ENCODE measurements around the gene SLC16A10.
A peak's percentile ranks its signal among the peaks of the same experiment; 100 is the strongest.
"Not testable (repeated sequence)": the region's sequence is repeated elsewhere in the genome, so short reads cannot be mapped to it uniquely, and the experiment has no call there.

SLC16A10 gene

GRCh38 chr6:111087106-111087835 is at the start of gene SLC16A10:
Gene SLC16A10, plus strand, starts transcription at chr6:111087503. Its CDS starts 250 bp downstream, at chr6:111087753.
- FAIRE-seq (no peak), DNase-seq (ENCODE audit: low spot score) (no peak)

GRCh38 chr6:111038534-111039252 is 48.6 kb upstream of the SLC16A10 start:
- DNase-seq (ENCODE audit: low spot score) (no peak), FAIRE-seq (no peak)

GRCh38 chr6:111041917-111042316 is 45.4 kb upstream of the SLC16A10 start:
- FAIRE-seq, result no peak
- DNase-seq (ENCODE audit: low spot score), result no peak

GRCh38 chr6:111047244-111047643 is 40.1 kb upstream of the SLC16A10 start:
- DNase-seq (ENCODE audit: low spot score), result no peak
- FAIRE-seq, result no peak

- DNase-seq (ENCODE audit: low spot score) (no peak), FAIRE-seq (no peak)
These were observed 36.9 kb upstream of the SLC16A10 start for GRCh38 chr6:111050261-111051023.

- no peak for FAIRE-seq
- no peak for DNase-seq (ENCODE audit: low spot score)
These were observed 35.1 kb upstream of the SLC16A10 start for GRCh38 chr6:111052171-111052570.

- peak; percentile 39 for DNase-seq (ENCODE audit: low spot score)
- no peak for FAIRE-seq
These were observed 30.1 kb upstream of the SLC16A10 start for GRCh38 chr6:111057074-111057752.

GRCh38 chr6:111061508-111061907 is 25.8 kb upstream of the SLC16A10 start:
- peak; percentile 22 for DNase-seq (ENCODE audit: low spot score)
- FAIRE-seq, result no peak

- not testable (repeated sequence) for FAIRE-seq; DNase-seq (ENCODE audit: low spot score)
These were observed 25.3 kb upstream of the SLC16A10 start for GRCh38 chr6:111061985-111062384.

- FAIRE-seq; DNase-seq (ENCODE audit: low spot score): not testable (repeated sequence)
These were observed 24.4 kb upstream of the SLC16A10 start for GRCh38 chr6:111062860-111063259.

GRCh38 chr6:111068109-111068865 is 19.0 kb upstream of the SLC16A10 start:
- FAIRE-seq, result no peak
- no peak for DNase-seq (ENCODE audit: low spot score)

- no peak for FAIRE-seq
These were observed 18.5 kb upstream of the SLC16A10 start for GRCh38 chr6:111068866-111069234.

GRCh38 chr6:111069382-111070104 is 17.8 kb upstream of the SLC16A10 start:
- no peak for FAIRE-seq

More at GRCh38 chr6:111068866-111069234, 18.5 kb upstream of the SLC16A10 start:
- DNase-seq (ENCODE audit: low spot score), result no peak

GRCh38 chr6:111070105-111071005 is 16.9 kb upstream of the SLC16A10 start:
- DNase-seq (ENCODE audit: low spot score) (no peak), FAIRE-seq (no peak)

More at GRCh38 chr6:111069382-111070104, 17.8 kb upstream of the SLC16A10 start:
- DNase-seq (ENCODE audit: low spot score), result no peak

GRCh38 chr6:111072801-111073360 is 14.4 kb upstream of the SLC16A10 start:
- FAIRE-seq (no peak), DNase-seq (ENCODE audit: low spot score) (no peak)

- FAIRE-seq (no peak), DNase-seq (ENCODE audit: low spot score) (no peak)
These were observed 13.0 kb upstream of the SLC16A10 start for GRCh38 chr6:111074311-111074710.

GRCh38 chr6:111076024-111076695 is 11.1 kb upstream of the SLC16A10 start:
- DNase-seq (ENCODE audit: low spot score), result peak; percentile 16
- FAIRE-seq, result peak; percentile 83

GRCh38 chr6:111080698-111081097 is 6.6 kb upstream of the SLC16A10 start:
- DNase-seq (ENCODE audit: low spot score) (no peak), FAIRE-seq (no peak)

All from RCC 7860 (cell line).